ENCODE results near the gene SKIC8.

Gene SKIC8

DNA sequence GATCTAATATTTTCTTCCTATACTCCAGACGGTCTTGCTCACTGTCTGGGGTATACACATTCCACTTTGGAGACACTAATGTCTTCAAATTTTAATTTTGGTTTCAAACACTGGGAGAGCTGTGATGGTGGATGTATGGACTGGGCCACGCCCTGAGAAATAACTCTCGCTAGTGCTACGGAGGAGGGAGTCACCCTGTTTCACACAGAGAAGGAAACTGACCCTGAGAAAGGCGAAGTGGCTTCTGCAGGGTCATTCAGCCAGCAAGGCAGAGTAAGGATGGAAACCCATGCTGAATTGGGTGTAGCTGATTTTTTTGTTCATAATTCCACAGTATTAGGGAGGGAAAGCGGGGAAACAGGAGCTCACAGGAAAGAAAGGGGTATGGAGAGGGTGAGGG, 8.6 kb upstream of the SKIC8 start:
- no peaks in the 10 kb centered on the region for H3K79me2 ChIP-seq (ENCODE audit: insufficient read depth, low read depth)
- no peak overlapping the region for H3K4me2 ChIP-seq
- TF ChIP-seq, protein P1, sequence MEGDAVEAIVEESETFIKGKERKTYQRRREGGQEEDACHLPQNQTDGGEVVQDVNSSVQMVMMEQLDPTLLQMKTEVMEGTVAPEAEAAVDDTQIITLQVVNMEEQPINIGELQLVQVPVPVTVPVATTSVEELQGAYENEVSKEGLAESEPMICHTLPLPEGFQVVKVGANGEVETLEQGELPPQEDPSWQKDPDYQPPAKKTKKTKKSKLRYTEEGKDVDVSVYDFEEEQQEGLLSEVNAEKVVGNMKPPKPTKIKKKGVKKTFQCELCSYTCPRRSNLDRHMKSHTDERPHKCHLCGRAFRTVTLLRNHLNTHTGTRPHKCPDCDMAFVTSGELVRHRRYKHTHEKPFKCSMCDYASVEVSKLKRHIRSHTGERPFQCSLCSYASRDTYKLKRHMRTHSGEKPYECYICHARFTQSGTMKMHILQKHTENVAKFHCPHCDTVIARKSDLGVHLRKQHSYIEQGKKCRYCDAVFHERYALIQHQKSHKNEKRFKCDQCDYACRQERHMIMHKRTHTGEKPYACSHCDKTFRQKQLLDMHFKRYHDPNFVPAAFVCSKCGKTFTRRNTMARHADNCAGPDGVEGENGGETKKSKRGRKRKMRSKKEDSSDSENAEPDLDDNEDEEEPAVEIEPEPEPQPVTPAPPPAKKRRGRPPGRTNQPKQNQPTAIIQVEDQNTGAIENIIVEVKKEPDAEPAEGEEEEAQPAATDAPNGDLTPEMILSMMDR (conservative IDR thresholded peaks at IDR 0.05; ENCODE audit: low read depth, low read length), result no peak
- no peaks in the 10 kb centered on the region for H3K4me1 ChIP-seq (ENCODE audit: low read depth, poor library complexity, severe bottlenecking)
- H3K27me3 ChIP-seq (ENCODE audit: insufficient read depth, low read depth), result no peaks in the 10 kb centered on the region
- H3K4me3 ChIP-seq (IDR thresholded peaks at IDR 0.05; ENCODE audit: insufficient read depth, low read depth, low read length), result no peak overlapping the region
- H3K9ac ChIP-seq, result no peak overlapping the region
- H3K27ac ChIP-seq, result no peak overlapping the region
- no peaks in the 10 kb centered on the region for H4K20me1 ChIP-seq (ENCODE audit: insufficient read depth)
- no peaks in the 10 kb centered on the region for H3K36me3 ChIP-seq (ENCODE audit: insufficient read depth)
- H2AFZ ChIP-seq (ENCODE audit: low read depth), result peak overlapping the region; percentile 39; the same call in 1 of the 2 replicates

DNA sequence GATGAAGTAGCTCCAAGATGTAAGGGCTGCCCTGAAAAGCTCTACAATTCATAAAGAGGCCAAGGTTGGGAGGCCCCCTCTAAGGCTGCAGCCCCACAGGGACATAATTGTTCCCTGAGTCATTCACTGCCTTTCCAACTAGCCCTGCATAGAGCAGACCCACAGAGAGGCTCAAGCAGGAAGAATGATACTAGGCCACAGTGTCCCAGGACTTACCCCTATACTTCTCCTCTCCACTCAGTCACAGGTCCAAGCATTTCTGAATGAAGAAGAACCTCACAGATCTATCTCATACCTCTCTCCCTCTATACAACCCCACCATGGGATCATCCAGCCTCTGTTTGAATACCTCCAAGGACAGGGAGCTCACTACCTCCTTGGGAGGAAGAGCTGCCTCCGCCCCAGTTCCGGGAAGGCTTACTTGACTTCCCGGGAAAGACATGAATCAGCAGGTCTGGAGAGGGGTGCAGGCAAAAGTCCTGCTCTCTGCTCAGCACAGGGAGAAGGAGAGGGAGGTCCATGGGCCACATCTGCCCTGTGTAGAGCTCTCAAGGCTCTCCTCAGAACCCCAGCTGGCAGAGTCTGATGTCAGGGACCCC, 6.9 kb upstream of the SKIC8 start:
- Histone ChIP-seq H3K4me3 (IDR thresholded peaks at IDR 0.05; ENCODE audit: insufficient read depth, low read depth, low read length) (no peak overlapping the region), H4K20me1 (ENCODE audit: insufficient read depth) (no peaks in the 10 kb centered on the region), H3K79me2 (ENCODE audit: insufficient read depth, low read depth) (no peaks in the 10 kb centered on the region), H3K27me3 (ENCODE audit: insufficient read depth, low read depth) (no peaks in the 10 kb centered on the region), H3K4me1 (ENCODE audit: low read depth, poor library complexity, severe bottlenecking) (no peaks in the 10 kb centered on the region), H3K9ac (no peak overlapping the region), H3K4me2 (no peak overlapping the region), H3K36me3 (ENCODE audit: insufficient read depth) (no peaks in the 10 kb centered on the region), H3K27ac (no peak overlapping the region), H2AFZ (ENCODE audit: low read depth) (no peak overlapping the region)
- TF ChIP-seq, protein P1 (conservative IDR thresholded peaks at IDR 0.05; ENCODE audit: low read depth, low read length), result no peak

DNA sequence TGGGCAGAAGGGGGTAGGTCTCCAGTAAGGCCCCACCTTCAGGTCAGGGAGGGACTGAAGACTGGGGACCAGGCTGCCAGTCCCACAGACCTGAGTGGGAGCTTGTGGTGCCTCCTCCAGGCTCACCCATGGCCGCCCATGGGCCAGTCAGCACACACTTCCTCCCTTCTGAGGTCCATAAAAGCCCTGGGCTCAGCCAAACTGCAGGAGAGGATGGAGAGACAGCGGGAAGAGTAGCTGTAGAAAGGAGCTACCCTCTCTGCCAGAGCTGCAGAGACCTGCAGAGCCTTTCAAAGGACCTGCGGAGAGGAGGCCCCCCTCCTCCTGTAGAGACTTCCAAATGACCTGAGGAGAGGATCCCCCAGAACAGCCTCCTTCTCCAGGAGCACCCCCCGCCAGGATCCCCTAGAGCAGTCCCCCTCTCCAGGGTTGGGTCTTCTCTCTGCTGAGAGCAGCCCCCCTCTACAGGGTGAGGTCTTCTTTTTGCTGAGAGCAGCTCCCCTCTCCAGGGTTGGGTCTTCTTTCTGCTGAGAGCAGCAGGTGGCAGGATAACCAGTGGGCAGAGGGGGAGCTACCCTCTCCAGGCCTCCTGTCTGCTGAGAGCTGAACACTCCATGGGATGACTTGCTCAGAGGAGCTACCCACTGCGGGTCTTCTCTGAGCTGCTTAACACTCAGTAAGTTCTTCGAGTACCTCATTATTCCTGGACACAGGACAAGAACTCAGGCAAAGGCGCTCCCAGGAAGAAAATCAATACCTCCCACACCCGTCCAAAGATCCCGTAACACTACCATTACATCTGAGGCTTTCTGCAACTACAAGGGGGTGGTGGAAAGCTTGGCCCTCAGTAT, 5.0 kb upstream of the SKIC8 start:
- Histone ChIP-seq H3K36me3 (ENCODE audit: insufficient read depth) (no peaks in the 10 kb centered on the region), H3K4me3 (IDR thresholded peaks at IDR 0.05; ENCODE audit: insufficient read depth, low read depth, low read length) (no peak overlapping the region), H3K27me3 (ENCODE audit: insufficient read depth, low read depth) (no peaks in the 10 kb centered on the region), H3K79me2 (ENCODE audit: insufficient read depth, low read depth) (no peaks in the 10 kb centered on the region; the same call in 1 of the 2 replicates), H3K27ac (no peak overlapping the region), H3K9ac (no peak overlapping the region), H2AFZ (ENCODE audit: low read depth) (no peak overlapping the region), H4K20me1 (ENCODE audit: insufficient read depth) (no peaks in the 10 kb centered on the region), H3K4me1 (ENCODE audit: low read depth, poor library complexity, severe bottlenecking) (peaks cover 6% of the 10 kb centered on the region), H3K4me2 (no peak overlapping the region)
- TF ChIP-seq, protein P1 (conservative IDR thresholded peaks at IDR 0.05; ENCODE audit: low read depth, low read length), result no peak

DNA sequence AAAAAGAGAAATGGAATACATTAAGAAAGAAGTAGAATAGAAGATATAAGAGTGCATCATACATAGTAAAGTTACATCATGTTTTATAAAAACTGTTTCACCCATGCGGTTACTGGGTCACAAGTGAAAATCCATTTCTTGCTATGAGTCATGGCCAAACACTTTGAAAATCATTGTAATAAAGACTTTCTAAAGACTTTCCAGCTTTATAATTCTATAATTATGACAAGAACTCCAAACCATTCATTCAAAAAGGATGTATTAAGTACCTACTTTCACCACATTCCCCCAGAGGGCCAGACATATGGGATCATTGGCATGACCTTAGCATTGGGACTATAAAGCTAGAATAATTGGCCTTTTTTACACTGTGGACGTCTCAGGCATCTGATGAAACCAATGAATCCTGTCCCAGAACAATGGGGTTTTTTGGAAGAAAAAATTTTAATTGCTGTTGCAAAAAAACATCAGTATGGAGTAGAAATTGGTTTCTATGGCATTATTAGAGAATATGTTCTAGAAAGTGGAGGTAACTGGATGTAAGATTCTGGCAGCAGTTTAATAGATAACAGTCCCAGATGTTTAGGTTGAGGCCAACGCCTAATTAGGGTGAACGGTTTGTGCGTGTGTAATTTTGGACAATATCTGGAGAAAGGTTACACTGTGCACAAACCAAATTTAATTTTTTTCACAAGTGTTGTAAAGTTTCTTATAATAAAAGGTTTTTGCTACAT, 3.3 kb upstream of the SKIC8 start:
- Histone ChIP-seq H3K9ac (no peak overlapping the region), H3K4me2 (no peak overlapping the region), H3K4me3 (IDR thresholded peaks at IDR 0.05; ENCODE audit: insufficient read depth, low read depth, low read length) (no peak overlapping the region), H3K36me3 (ENCODE audit: insufficient read depth) (no peaks in the 10 kb centered on the region), H3K4me1 (ENCODE audit: low read depth, poor library complexity, severe bottlenecking) (peaks cover 16% of the 10 kb centered on the region), H3K27ac (no peak overlapping the region), H2AFZ (ENCODE audit: low read depth) (no peak overlapping the region), H3K27me3 (ENCODE audit: insufficient read depth, low read depth) (no peaks in the 10 kb centered on the region), H4K20me1 (ENCODE audit: insufficient read depth) (no peaks in the 10 kb centered on the region), H3K79me2 (ENCODE audit: insufficient read depth, low read depth) (peaks cover 15% of the 10 kb centered on the region)
- TF ChIP-seq, protein P1 (conservative IDR thresholded peaks at IDR 0.05; ENCODE audit: low read depth, low read length), result no peak

Measured in KMS-11 (cell line).